Measurements from ENCODE around the gene GPHN. TPM values are rescaled to one million over a fixed set of nuclear protein-coding genes. Genes with fewer than 3 reads are reported as not detected.
"Not testable (repeated sequence)": the region's sequence is repeated elsewhere in the genome, so short reads cannot be mapped to it uniquely, and the experiment has no call there.

GPHN gene
- total RNA-seq, 2 donors from 2014 or later = 18.6 to 20.1 TPM

DNA sequence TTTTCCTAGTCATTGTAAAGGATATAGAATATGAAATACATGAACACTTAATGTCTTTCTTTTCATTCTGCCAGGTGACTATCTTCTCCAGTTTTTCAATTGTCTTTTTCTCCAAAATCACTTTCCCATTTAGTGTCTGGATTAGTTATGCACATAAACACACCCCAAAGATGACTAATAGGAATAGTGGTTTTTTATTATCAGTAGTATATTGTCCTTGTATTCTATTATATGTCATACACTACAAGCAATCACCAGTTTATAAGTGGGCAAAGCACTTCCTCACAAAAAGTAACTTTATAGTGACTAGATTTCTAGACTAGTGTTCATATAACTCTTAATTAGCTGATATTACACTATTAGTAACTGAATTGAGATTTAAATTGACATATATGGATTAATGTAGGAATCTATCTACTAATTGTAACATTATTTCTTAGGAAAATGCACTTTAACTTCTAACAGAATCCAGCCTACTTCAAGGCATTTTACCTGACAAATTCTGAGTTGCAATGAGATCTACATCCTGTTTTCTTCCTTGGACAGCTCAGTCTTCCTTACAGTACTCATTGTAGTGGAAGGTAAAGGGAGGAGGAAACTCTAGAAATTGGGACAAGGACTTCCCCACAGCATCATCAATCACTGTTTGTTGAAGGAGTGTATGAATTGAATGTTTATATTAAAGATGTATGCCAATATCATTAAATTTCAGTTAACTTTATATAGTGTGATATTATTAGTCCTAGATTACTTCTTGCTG lies 495.2 kb downstream of the GPHN start:
- Mint-ChIP-seq H3K27me3 (no peaks in the 10 kb centered on the region), H3K9me3 (peaks cover 2% of the 10 kb centered on the region), H3K27ac (no peak overlapping the region), H3K36me3 (no peaks in the 10 kb centered on the region), H3K4me3 (no peak overlapping the region), H3K4me1 (ENCODE audit: low read depth in 2 of 2) (no peaks in the 10 kb centered on the region)
- no peak for ATAC-seq
- no peak for DNase-seq (ENCODE audit: low spot score)

GRCh38 chr14:67004521-67004920 lies 496.6 kb downstream of the GPHN start:
- Mint-ChIP-seq H3K4me3 (no peak overlapping the region), H3K27ac (no peak overlapping the region), H3K27me3 (no peaks in the 10 kb centered on the region), H3K4me1 (ENCODE audit: low read depth in 2 of 2) (no peaks in the 10 kb centered on the region), H3K9me3 (no peaks in the 10 kb centered on the region), H3K36me3 (no peaks in the 10 kb centered on the region)
- ATAC-seq = no peak
- DNase-seq (ENCODE audit: low spot score) = no peak

DNA sequence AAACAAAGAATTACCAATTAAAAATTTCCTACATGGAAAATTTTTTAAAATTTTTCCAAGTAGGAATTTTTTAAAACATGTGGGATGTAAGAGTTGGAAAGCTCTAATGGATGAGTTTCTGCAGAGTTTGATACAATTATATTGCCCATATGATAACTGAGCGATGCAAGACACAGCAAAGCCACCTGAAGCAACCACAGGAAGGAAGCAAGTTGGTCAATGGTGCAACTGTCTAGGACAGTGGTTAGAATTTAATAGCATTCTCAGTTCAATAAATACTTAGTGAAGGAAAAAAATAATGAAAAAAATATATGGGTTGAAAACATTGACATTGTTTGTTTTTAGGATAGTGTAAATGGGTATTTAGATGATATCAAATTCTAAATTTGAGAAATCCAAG lies 502.7 kb downstream of the GPHN start:
- Mint-ChIP-seq H3K36me3 (no peaks in the 10 kb centered on the region), H3K27me3 (no peaks in the 10 kb centered on the region), H3K9me3 (no peaks in the 10 kb centered on the region), H3K4me1 (ENCODE audit: low read depth in 2 of 2) (no peaks in the 10 kb centered on the region), H3K4me3 (no peak overlapping the region), H3K27ac (no peak overlapping the region)
- no peak for DNase-seq (ENCODE audit: low spot score)
- ATAC-seq = no peak

- no peaks in the 10 kb centered on the region for H3K27me3 Mint-ChIP-seq
Observed at GRCh38 chr14:67016856-67017255, 508.9 kb downstream of the GPHN start.

DNA sequence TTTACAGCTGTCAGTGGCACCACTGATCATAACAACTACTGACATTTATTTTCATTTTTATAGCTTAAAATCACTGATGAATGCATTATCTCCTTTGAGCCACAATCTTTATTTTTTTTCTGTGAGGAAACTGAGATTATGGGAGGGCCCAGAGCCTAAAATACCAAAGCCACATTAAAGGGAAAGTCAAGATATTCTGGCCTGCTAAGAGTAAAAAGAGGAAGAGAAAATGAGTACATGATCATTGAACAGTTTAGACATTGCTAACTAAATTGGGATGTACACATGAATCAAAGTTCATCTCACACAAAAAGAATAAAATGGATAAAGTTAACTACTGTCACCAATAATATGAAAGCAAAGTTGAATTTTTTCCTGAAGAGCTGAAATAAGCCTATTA lies 510.8 kb downstream of the GPHN start:
- no peaks in the 10 kb centered on the region for H3K9me3 Mint-ChIP-seq
- no peak overlapping the region for H3K27ac Mint-ChIP-seq
- ATAC-seq = no peak
- H3K36me3 Mint-ChIP-seq = no peaks in the 10 kb centered on the region
- H3K27me3 Mint-ChIP-seq = no peaks in the 10 kb centered on the region
- H3K4me3 Mint-ChIP-seq = no peak overlapping the region
- no peak for DNase-seq (ENCODE audit: low spot score)
- no peaks in the 10 kb centered on the region for H3K4me1 Mint-ChIP-seq (ENCODE audit: low read depth in 2 of 2)

More at GRCh38 chr14:67016856-67017255, 508.9 kb downstream of the GPHN start:
- Mint-ChIP-seq H3K4me1 (ENCODE audit: low read depth in 2 of 2) (no peaks in the 10 kb centered on the region), H3K36me3 (no peaks in the 10 kb centered on the region), H3K9me3 (no peaks in the 10 kb centered on the region), H3K4me3 (no peak overlapping the region), H3K27ac (no peak overlapping the region)
- DNase-seq (ENCODE audit: low spot score) (no peak), ATAC-seq (no peak)

DNA sequence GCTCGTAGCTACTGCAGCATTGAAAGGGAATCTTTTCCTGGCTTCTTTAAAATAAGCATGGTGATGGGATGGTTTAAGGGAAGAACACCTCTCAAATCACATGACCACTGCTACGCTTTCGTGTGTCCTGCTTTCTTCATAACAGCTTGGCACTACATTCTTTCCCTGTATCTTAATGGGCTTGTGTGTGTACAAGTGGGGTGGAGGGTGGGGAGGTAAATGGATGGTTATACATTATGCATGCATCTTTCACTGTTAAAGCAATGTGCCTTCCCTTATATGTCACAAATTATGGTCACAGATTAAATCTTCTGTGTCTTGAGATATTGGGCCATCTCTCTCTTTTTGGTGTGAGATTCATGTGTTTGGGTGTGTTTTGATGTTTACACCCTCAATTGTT lies 511.8 kb downstream of the GPHN start:
- Mint-ChIP-seq H3K4me3 (no peak overlapping the region), H3K27me3 (no peaks in the 10 kb centered on the region), H3K4me1 (ENCODE audit: low read depth in 2 of 2) (no peaks in the 10 kb centered on the region), H3K36me3 (no peaks in the 10 kb centered on the region), H3K27ac (no peak overlapping the region), H3K9me3 (peaks cover 3% of the 10 kb centered on the region)
- DNase-seq (ENCODE audit: low spot score) (no peak), ATAC-seq (no peak)

- H3K9me3 Mint-ChIP-seq = peaks cover 16% of the 10 kb centered on the region
- DNase-seq (ENCODE audit: low spot score) (no peak), ATAC-seq (no peak)
- H3K4me3 Mint-ChIP-seq = no peak overlapping the region
- no peak overlapping the region for H3K27ac Mint-ChIP-seq
- no peaks in the 10 kb centered on the region for H3K4me1 Mint-ChIP-seq (ENCODE audit: low read depth in 2 of 2)
- peaks cover 7% of the 10 kb centered on the region for H3K36me3 Mint-ChIP-seq
- H3K27me3 Mint-ChIP-seq = no peaks in the 10 kb centered on the region
Observed at GRCh38 chr14:67031920-67032774, 524.2 kb downstream of the GPHN start.

GRCh38 chr14:67045440-67045839 lies 537.5 kb downstream of the GPHN start:
- ATAC-seq = no peak
- no peak overlapping the region for H3K27ac Mint-ChIP-seq
- H3K9me3 Mint-ChIP-seq = peaks cover 12% of the 10 kb centered on the region
- no peak for DNase-seq (ENCODE audit: low spot score)
- H3K27me3 Mint-ChIP-seq = no peaks in the 10 kb centered on the region
- H3K4me1 Mint-ChIP-seq (ENCODE audit: low read depth in 2 of 2) = no peaks in the 10 kb centered on the region
- H3K36me3 Mint-ChIP-seq = peaks cover 12% of the 10 kb centered on the region
- no peak overlapping the region for H3K4me3 Mint-ChIP-seq

DNA sequence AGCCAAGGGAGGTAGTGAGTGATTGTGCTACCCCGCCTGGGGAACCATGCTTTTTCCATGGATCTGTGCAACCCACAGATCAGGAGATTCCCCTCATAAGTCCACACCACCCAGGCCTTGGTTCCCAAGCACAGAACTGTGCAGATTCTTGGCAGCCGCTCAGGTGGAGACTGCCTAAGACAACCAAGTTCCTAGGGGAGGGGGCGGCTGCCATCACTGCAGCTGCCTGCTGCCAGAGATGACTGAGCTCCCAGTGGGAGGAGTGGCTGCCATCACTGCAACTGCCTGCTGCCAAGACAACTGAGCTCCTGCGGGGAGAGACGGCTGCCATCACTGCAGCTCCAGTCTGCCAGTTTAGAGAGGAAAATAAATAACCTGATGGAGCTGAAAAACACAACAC lies 542.9 kb downstream of the GPHN start:
- Mint-ChIP-seq H3K27me3 (no peaks in the 10 kb centered on the region), H3K4me1 (ENCODE audit: low read depth in 2 of 2) (no peaks in the 10 kb centered on the region), H3K27ac (no peak overlapping the region), H3K9me3 (peaks cover 23% of the 10 kb centered on the region), H3K36me3 (peaks cover 14% of the 10 kb centered on the region), H3K4me3 (no peak overlapping the region)
- ATAC-seq = no peak
- DNase-seq (ENCODE audit: low spot score) = no peak

DNA sequence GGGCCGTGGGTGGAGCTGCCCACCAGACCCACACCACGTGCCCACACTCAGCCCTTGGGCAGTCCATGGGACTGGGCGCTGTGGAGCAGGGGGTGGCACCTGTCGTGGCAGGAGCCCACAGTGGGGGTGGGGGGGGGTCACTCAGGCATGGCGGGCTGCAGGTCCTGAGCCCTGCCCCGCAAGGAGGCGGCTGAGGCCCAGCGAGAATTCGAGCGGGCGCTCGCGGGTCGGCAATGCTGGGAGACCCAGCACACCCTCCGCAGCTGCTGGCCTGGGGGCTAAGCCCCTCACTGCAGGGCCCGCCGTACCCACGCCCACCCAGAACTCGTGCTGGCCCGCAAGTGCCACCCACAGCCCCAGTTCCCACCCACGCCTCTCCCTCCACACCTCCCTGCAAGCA lies 548.7 kb downstream of the GPHN start:
- no peak for DNase-seq (ENCODE audit: low spot score)
- ATAC-seq = no peak
- H3K36me3 Mint-ChIP-seq = peaks cover 14% of the 10 kb centered on the region
- H3K27me3 Mint-ChIP-seq = no peaks in the 10 kb centered on the region
- no peak overlapping the region for H3K27ac Mint-ChIP-seq
- H3K4me1 Mint-ChIP-seq (ENCODE audit: low read depth in 2 of 2) = no peaks in the 10 kb centered on the region
- H3K9me3 Mint-ChIP-seq = peaks cover 13% of the 10 kb centered on the region
- H3K4me3 Mint-ChIP-seq = no peak overlapping the region

- no peak overlapping the region for H3K27ac Mint-ChIP-seq
- peaks cover 6% of the 10 kb centered on the region for H3K36me3 Mint-ChIP-seq
- no peak for ATAC-seq
- H3K9me3 Mint-ChIP-seq = no peaks in the 10 kb centered on the region
- no peak overlapping the region for H3K4me3 Mint-ChIP-seq
- H3K27me3 Mint-ChIP-seq = no peaks in the 10 kb centered on the region
- DNase-seq (ENCODE audit: low spot score) = no peak
- no peaks in the 10 kb centered on the region for H3K4me1 Mint-ChIP-seq (ENCODE audit: low read depth in 2 of 2)
Observed at GRCh38 chr14:67059596-67059995, 551.6 kb downstream of the GPHN start.

DNA sequence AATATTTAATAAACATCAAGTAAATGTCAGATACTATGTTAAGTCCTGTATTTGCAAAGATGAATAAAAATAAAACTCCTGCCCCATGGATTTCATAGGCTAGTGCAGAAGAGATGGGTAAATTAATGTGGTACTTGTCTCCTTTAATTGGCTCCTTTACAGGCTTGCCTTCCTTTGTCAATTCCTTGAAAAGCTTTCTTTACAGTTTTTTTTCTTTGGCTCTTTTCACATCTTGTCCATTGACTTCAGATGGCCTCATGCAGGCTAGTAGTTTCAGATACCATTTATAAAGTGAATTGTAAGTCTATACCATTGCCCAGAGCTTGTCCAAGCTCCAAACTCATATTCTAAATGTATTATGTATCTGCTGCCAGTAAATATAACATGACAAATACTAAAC lies 552.6 kb downstream of the GPHN start:
- no peak overlapping the region for H3K4me3 Mint-ChIP-seq
- no peaks in the 10 kb centered on the region for H3K4me1 Mint-ChIP-seq (ENCODE audit: low read depth in 2 of 2)
- peaks cover 6% of the 10 kb centered on the region for H3K9me3 Mint-ChIP-seq
- no peak for DNase-seq (ENCODE audit: low spot score)
- H3K27ac Mint-ChIP-seq = no peak overlapping the region
- H3K27me3 Mint-ChIP-seq = no peaks in the 10 kb centered on the region
- no peak for ATAC-seq
- peaks cover 11% of the 10 kb centered on the region for H3K36me3 Mint-ChIP-seq

GRCh38 chr14:67067070-67067814 lies 559.3 kb downstream of the GPHN start:
- DNase-seq (ENCODE audit: low spot score); H3K4me1 Mint-ChIP-seq (ENCODE audit: low read depth in 2 of 2): not testable (repeated sequence)
- H3K36me3 Mint-ChIP-seq = peaks cover 12% of the 10 kb centered on the region

GRCh38 chr14:67068251-67068650 lies 560.3 kb downstream of the GPHN start:
- no peaks in the 10 kb centered on the region for H3K4me1 Mint-ChIP-seq (ENCODE audit: low read depth in 2 of 2)
- no peak for DNase-seq (ENCODE audit: low spot score)
- no peaks in the 10 kb centered on the region for H3K27me3 Mint-ChIP-seq
- no peak overlapping the region for H3K4me3 Mint-ChIP-seq
- H3K36me3 Mint-ChIP-seq = peaks cover 12% of the 10 kb centered on the region
- no peak overlapping the region for H3K27ac Mint-ChIP-seq
- H3K9me3 Mint-ChIP-seq = peaks cover 9% of the 10 kb centered on the region
- ATAC-seq = no peak

More at GRCh38 chr14:67067070-67067814, 559.3 kb downstream of the GPHN start:
- H3K27ac Mint-ChIP-seq, ATAC-seq, H3K27me3 Mint-ChIP-seq, H3K9me3 Mint-ChIP-seq, H3K4me3 Mint-ChIP-seq: not testable (repeated sequence)
